ENCODE data around the gene KCNH2.

DNA sequence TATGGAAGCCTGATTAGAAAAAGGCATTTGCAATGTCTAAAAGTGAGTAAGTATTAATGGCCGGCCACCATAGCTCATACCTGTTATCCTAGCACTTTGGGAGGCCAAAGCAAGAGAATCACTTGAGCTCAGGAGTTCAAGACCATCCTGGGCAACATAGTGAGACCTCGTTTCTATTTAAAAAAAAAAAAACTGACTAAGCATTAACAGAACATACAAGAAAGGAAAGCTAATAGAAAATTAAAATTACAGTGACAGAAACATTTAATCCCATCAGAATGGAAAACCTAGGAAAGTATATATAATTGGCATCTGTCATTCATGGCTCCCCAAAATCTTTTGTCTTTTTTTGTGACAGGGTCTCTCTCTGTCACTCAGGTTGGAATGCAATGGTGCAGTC, 69.9 kb downstream of the KCNH2 start:
- TF ChIP-seq, protein P1, sequence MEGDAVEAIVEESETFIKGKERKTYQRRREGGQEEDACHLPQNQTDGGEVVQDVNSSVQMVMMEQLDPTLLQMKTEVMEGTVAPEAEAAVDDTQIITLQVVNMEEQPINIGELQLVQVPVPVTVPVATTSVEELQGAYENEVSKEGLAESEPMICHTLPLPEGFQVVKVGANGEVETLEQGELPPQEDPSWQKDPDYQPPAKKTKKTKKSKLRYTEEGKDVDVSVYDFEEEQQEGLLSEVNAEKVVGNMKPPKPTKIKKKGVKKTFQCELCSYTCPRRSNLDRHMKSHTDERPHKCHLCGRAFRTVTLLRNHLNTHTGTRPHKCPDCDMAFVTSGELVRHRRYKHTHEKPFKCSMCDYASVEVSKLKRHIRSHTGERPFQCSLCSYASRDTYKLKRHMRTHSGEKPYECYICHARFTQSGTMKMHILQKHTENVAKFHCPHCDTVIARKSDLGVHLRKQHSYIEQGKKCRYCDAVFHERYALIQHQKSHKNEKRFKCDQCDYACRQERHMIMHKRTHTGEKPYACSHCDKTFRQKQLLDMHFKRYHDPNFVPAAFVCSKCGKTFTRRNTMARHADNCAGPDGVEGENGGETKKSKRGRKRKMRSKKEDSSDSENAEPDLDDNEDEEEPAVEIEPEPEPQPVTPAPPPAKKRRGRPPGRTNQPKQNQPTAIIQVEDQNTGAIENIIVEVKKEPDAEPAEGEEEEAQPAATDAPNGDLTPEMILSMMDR (IDR thresholded peaks at IDR 0.05), result no peak
- TF ChIP-seq POLR2A (IDR thresholded peaks at IDR 0.05), result no peak

All from adrenal gland (tissue), 5 donors.